ENCODE data around the gene LILRA5.
A peak's percentile ranks its signal among the peaks of the same experiment; 100 is the strongest.

The LILRA5 gene

GRCh38 chr19:54266133-54266532 is 46.8 kb downstream of the LILRA5 start:
- peak; percentile 65 to 68 for DNase-seq (ENCODE audit: low spot score in 2 of 2)
- Mint-ChIP-seq H3K27me3 (peaks cover 14% of the 10 kb centered on the region), H3K9me3 (no peaks in the 10 kb centered on the region), H3K4me1 (peaks cover 5% of the 10 kb centered on the region), H3K36me3 (no peaks in the 10 kb centered on the region), H3K4me3 (no peak overlapping the region), H3K27ac (no peak overlapping the region)
- peak; percentile 84 for ATAC-seq (ENCODE audit: low read depth)

- DNase-seq (ENCODE audit: low spot score in 2 of 2) (no peak), ATAC-seq (ENCODE audit: low read depth) (no peak)
- Mint-ChIP-seq H3K9me3 (no peaks in the 10 kb centered on the region), H3K4me1 (peaks cover 5% of the 10 kb centered on the region), H3K4me3 (no peak overlapping the region), H3K36me3 (no peaks in the 10 kb centered on the region), H3K27me3 (peaks cover 10% of the 10 kb centered on the region), H3K27ac (no peak overlapping the region)
Observed at GRCh38 chr19:54262470-54262869, 50.5 kb downstream of the LILRA5 start.

- Mint-ChIP-seq H3K4me1 (peaks cover 5% of the 10 kb centered on the region), H3K27ac (no peak overlapping the region), H3K4me3 (no peak overlapping the region), H3K36me3 (no peaks in the 10 kb centered on the region), H3K27me3 (peaks cover 10% of the 10 kb centered on the region), H3K9me3 (no peaks in the 10 kb centered on the region)
- DNase-seq (ENCODE audit: low spot score in 2 of 2) (no peak), ATAC-seq (ENCODE audit: low read depth) (no peak)
Observed at GRCh38 chr19:54262066-54262465, 50.9 kb downstream of the LILRA5 start.

- Mint-ChIP-seq H3K27ac (no peak within 1 kb of the TSS), H3K27me3 (peaks cover 11% of the 10 kb centered on the region), H3K9me3 (no peaks in the 10 kb centered on the region), H3K4me1 (no peaks in the 10 kb centered on the region), H3K4me3 (no peak within 1 kb of the TSS), H3K36me3 (no peaks in the 10 kb centered on the region)
- ATAC-seq (ENCODE audit: low read depth) (no peak), DNase-seq (ENCODE audit: low spot score in 2 of 2) (no peak)
Observed at GRCh38 chr19:54257116-54257480, 55.9 kb downstream of the LILRA5 start, which contains the start of gene LILRB5. TSS of gene LILRB5 (minus strand) at chr19:54257273. CDS start at chr19:54257193, 80 bp downstream.

Data from memory B cell (primary cell).